GM19035 (cell line): Measurements from ENCODE around the gene HMGXB3.
"Not testable (repeated sequence)": the region's sequence is repeated elsewhere in the genome, so short reads cannot be mapped to it uniquely, and the experiment has no call there.

Experiments
- ATAC-seq: cut with Tn5 transposase; IDR thresholded peaks from one replicate; pipeline ENCODE4 v1.9.1; 2021; ENCODE audit not compliant: unreplicated experiment

The HMGXB3 gene

GRCh38 chr5:150084754-150085153, 84.2 kb downstream of the HMGXB3 start:
- ATAC-seq, result not testable (repeated sequence)

- no peak for ATAC-seq
Observed at GRCh38 chr5:150085191-150085912, 84.8 kb downstream of the HMGXB3 start.

- ATAC-seq, result no peak
Observed at GRCh38 chr5:150085950-150086715, 85.6 kb downstream of the HMGXB3 start, which contains the start of gene CSF1R. CSF1R (minus strand) TSS chr5:150086554; CDS start chr5:150086427, 127 bp downstream.

- no peak for ATAC-seq
Observed at GRCh38 chr5:150092159-150092787, 91.7 kb downstream of the HMGXB3 start.

- no peak for ATAC-seq
Observed at GRCh38 chr5:150097152-150097551, 96.6 kb downstream of the HMGXB3 start.

GRCh38 chr5:150101023-150101422, 100.5 kb downstream of the HMGXB3 start:
- ATAC-seq, result no peak
